Left lobe of liver (tissue), 2 donors: ENCODE measurements around the gene LAMA5. TPM values are rescaled to one million over a fixed set of nuclear protein-coding genes. Genes with fewer than 3 reads are reported as not detected.
A peak's percentile ranks its signal among the peaks of the same experiment; 100 is the strongest.

Source experiments
- ATAC-seq: fragments of 200-7000 bp; cut with Tn5 transposase; one replicate; pipeline ENCODE4 v1.9.1; 2020; ENCODE audit warnings: mild to moderate bottlenecking, moderate library complexity
- DNase-seq: peaks from one replicate; pipeline ENCODE4 v3.0.0-alpha.2; 2020; ENCODE audit warnings: low spot score
- total RNA-seq: library from RNA; stranded (reverse); gene quantifications from one replicate; pipeline ENCODE4 v1.2.1, GENCODE V29; 2021
- donor health status: DM: no; HTN: no; CAD: no; lungs with moderate emphysema.
- donor health status: DM: no; HTN: yes; CAD: no.

LAMA5 gene
- total RNA-seq, 1 donor from 2014 or later, result 112 TPM

DNA sequence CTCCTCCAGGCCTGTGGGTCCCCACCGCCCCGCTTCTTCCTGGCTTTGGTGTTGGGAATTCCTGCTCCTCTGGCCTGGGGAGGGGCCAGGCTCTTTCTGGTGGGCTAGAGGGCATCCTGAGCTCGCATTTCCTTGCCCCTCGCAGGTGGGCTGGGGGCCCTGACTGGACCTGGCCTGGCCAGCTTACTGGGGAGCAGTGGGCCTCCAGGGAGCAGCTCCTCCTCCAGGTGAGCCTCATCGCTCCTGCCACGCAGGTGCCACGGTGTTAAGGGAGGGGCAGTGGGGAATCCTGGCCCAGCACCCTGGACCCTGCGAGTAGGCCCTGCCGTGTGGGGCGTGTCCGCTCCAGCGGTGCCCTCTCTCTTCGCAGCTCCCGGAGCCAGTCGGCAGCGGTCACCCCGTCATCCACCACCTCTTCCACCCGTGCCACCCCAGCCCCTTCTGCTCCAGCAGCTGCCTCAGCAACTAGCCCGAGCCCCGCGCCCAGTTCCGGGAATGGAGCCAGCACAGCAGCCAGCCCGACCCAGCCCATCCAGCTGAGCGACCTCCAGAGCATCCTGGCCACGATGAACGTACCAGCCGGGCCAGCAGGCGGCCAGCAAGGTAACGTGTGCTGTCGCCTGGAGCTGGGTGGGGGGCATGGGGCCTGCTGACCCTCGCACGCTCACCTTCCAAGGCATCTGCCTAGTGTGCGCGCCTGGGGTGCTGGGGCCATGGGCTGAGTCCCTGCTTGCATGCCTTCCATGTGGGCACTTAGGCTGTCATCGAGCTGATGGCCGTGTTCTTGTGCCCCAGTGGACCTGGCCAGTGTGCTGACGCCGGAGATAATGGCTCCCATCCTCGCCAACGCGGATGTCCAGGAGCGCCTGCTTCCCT, 59.6 kb downstream of the LAMA5 start:
- DNase-seq (no peak), ATAC-seq (no peak)

DNA sequence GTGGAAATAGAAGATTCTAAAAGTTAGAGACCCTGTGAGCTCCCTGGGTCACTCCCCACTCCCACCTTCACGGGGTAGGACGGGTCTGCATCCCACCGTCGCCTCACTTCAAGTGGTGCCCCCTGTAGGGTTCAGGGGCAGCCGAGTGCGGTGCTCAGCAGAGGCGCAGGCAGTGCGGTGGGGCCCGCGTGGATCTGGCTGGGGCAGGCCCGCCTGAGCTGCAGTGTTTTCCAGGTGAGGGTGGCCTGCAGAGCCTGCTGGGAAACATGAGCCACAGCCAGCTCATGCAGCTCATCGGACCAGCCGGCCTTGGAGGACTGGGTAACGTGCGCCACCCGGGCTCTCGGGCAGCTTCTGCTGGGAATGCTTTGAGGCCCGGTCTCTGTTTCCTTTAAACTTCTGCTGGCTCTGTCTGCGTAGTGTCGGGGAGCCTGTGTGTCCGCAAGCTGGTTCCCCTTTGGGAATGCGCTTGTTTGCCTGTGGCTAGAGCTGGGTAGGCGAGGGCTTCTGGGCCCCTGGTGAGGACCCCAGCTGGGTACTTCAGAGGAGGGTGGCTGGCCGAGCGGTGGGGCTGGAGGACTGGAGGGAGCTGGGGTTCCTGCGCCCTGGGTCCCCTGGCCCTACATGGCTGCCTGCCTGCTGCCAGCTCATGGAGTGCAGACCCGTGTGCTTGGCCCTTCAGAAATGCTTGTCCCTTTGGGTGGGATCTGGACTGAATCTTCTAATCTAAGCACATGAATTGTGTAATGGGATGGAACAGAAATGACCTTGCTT, 60.5 kb downstream of the LAMA5 start:
- ATAC-seq, result no peak
- DNase-seq, result no peak

DNA sequence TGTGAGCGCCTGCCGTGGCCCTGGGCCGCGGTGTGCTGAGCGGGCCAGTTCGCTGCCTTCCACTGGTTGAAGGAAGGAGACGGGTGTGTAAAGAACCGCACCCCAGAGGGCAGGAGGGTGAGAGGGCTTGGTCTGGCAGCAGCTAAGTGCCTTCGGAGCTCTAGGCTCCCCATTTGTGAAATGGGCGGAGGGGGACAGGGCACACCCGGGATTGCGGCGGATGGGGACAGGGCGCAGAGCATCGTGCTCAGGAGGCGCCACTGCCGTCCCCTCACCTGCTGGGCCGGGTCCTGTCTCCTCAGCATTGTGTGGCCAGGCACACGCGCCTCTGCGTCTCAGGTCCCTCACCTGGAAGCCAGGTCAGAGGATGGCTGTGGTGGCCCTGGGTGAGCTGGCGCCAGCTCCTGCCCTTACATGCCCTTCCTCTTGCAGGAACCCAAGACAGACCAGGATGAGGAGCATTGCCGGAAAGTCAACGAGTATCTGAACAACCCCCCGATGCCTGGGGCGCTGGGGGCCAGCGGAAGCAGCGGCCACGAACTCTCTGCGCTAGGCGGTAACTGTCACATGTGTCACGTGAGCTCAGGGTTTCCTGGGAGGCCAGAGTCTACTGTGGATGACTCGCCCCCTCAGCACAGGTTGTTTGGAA, 61.2 kb downstream of the LAMA5 start:
- DNase-seq (no peak), ATAC-seq (no peak)

DNA sequence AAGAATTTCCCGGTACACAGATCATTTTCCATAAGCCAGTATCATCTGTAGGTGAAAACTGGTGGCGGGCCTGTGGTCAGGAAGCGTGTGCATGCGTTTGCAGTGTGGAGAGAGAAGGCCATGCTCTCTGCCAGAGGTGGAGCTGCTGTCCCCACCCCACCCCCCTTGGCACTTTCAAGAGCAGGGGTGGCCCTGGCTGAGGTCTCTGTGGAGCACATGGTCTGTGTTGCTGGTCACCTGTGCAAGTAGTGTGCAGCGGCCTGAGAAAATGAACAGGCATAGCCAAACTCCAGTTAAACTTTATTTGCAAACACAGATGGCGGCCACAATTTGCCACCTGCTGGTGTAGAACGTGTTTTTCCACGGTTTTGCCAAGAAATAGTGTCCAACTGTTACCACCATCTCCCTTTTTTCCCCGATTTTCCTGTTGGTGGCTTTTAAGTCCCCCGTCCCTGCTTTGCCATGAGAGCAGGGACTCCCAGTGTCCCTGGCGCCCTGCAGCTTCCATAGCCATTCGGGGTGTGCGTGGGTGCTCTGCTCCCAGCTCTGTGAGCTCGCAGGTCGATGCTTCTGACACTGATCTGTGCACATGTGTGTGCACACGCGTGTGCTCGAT, 61.9 kb downstream of the LAMA5 start:
- peak; percentile 30 for ATAC-seq
- peak; percentile 86 for DNase-seq

DNA sequence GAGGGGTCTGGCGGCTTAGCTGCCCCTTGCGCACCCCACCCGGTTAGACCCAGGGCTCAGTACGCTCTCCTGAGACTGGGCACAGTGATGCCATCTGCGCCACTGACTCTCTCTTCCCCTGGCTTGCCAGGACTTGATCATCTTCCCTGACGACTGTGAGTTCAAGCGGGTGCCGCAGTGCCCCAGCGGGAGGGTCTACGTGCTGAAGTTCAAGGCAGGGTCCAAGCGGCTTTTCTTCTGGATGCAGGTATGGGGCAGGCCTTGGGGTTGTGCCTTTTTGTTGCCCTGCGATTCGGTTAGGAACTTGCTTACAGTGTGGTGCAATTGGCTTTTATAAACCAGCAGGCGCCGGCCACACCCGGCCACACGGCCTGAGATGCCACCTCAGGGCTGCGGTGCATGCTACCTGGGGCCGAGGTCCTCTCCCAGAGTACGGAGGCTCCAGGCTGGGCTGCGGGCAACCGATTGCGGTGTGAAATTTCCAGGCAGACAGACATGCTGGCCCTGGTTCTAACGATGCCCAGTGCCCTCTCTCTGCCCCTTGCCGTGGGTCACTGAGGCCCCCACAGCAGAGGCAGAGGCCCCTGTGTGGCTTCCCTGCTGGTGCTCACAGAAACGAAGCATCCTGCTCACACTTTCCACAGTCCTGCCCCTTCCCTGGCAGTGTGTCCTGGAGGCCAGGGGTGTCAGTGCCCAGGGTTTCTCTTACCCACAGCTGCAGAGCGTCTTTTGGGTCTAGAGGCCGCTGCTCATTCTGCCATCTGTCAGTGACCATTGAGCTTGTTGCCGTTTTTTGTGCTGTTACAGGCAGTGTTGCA, 62.6 kb downstream of the LAMA5 start:
- DNase-seq, result no peak
- ATAC-seq, result no peak

DNA sequence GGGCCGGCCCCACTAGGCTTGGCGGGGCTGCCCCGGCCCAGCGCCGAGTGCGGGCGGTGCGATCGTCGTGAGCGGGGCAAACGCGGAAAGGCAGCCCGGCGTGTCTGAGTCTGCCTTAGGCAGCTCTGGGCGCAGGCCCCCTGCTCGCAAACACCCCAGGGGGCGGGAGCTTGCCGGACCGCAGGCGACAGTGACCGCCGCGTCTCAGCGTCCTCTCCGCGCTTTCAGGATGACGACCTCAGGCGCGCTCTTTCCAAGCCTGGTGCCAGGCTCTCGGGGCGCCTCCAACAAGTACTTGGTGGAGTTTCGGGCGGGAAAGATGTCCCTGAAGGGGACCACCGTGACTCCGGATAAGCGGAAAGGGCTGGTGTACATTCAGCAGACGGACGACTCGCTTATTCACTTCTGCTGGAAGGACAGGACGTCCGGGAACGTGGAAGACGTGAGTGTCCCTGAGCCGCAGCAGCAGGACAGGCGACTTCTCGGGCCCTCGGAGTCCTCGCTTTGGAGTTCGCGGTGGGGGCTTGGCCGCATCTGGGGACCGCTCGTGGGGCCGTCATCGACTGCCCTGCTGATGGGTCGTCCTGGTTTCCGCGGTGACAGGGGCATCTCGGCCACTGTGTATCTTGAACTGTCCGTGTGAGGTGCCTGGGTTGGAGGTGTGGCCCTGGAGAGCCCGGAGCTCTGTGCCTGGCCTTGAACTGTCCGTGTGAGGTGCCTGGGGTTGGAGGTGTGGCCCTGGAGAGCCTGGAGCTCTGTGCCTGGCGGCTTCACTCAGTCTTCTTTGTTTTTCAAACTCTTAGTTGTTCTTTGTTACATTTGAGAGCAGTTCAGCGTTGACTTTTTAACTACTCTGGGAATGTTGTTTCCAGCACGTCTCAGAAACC, 63.5 kb downstream of the LAMA5 start:
- ATAC-seq, result peak; percentile 25
- DNase-seq, result peak; percentile 73

DNA sequence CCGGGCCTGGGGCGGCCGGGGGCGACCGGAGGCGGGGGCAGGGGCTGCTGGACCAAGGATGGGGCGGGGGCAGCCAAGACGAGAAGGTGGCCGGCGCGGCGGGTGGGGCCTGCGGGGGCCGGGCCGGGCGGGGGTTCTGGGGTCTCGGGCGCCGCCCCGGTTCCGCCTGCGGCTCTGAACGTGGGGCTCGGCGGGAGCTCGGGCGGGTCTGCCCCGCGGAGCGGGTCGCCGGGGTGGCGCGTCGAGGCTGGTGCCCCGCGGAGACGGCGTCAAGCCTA, 64.1 kb downstream of the LAMA5 start:
- DNase-seq (no peak), ATAC-seq (no peak)

DNA sequence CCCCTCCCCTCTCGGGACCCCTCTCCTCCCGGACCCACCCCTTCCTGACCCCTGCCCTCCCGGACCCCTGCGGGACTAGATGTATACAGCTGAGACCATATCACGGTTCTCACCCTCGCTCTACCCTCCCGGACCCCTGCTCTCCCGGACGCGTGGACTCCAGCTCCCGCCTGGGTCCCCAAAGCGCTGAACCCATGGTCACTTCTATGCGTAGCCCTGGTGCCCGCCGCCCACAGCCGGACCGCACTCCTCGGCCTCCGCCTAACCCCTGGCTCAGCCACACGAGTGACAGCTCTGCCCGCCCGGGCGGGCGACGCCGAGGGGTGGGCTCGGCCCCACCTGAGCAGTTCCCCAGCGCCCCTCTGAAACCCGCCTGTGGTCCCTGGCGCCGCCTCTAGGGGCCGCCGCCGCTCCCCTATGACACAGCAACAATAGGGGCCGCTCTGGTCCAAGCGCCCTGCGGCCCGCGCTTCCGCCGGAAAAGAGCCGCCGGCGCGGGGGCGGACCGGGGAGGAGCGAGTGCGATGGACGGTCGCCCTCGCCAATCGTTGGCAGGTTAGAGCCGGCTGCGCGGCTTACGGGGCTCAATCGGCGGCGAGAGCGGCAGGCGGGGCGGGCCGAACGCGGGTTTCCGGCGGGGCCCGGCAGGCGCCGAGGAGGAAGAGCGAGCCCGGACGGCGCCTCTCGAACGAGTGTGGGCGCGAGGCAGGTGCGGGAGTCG, 64.6 kb downstream of the LAMA5 start, which contains the start of gene ADRM1:
Gene ADRM1, plus strand, starts transcription at position 657 of the 721 bp plus-strand sequence. CDS start 572 bp downstream, outside the sequence.
- peak; percentile 78 for ATAC-seq

DNA sequence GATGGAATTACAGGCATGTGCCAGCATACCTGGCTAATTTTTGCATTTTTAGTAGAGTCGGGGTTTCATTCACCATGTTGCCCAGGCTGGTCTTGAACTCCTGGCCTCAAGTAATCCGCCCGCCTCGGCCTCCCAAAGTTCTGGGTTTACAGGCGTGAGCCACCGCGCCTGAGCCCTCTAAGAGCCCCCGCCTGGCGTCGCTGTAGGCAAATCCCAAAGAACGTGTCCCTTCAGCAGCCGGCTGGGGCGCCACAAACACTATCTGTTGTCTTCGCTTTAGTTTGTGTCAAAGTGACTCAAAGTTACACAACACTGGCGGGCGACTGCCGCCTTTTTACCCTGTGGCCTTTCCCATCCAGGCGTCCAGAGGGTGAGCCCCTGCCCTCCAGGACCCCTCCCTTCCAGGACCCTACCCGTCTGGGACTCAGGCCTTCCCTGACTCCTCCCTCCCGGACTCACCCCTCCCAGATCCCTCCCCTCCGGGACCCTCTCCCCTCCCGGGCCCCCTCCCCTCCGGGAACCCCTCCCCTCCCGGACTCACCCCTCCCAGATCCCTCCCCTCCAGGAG, 65.3 kb downstream of the LAMA5 start:
- DNase-seq, result peak; percentile 93
- peak; percentile 57 for ATAC-seq

More for the DNA sequence above, 64.6 kb downstream of the LAMA5 start, which contains the start of gene ADRM1:
- DNase-seq, result peak; percentile 98

DNA sequence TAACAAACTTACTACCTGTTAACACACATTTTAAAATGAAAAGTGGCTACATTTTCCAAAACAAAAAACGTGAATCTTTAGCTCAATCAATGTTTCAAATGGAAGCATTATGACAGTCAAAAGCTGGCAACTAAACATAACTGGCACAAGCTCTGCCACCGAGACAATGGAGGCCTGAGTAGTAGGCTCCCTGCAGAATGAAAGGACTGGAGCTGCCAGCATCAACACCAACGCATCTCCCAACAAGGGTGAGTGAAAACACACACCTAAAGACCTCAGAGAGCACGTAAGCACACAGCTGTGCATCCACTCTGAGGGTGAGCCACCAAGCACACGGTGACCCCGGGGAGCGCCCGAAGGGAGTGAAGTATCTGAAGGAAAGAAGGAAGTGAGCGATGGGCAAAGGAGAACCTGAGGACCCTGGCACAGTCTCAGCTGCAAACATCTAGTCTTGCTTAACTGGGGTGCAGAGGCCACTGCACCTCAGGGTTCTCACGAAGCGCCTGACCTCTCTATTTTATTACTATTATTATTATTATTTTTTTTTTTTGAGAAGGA, 65.9 kb downstream of the LAMA5 start:
- DNase-seq (no peak), ATAC-seq (no peak)

DNA sequence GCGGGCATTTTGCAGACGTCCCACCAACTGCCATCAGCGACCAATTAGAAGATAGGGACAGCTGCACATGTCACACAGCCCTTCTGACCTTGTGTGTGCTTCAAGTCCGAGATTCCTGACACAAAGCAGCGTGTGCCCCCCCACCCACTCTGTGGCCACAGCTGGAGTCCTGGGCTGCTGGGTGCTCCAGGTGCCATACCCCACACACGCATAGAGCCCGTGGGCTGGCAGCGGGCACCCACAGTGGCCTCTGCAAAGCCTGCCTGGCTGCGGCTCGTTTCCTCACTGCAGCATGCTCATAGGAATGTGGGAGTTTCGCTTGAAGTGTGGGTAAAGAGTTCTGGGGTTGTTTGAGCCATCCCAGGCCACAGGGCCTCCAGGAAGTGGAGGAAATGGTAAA, 66.8 kb downstream of the LAMA5 start:
- DNase-seq (no peak), ATAC-seq (no peak)

DNA sequence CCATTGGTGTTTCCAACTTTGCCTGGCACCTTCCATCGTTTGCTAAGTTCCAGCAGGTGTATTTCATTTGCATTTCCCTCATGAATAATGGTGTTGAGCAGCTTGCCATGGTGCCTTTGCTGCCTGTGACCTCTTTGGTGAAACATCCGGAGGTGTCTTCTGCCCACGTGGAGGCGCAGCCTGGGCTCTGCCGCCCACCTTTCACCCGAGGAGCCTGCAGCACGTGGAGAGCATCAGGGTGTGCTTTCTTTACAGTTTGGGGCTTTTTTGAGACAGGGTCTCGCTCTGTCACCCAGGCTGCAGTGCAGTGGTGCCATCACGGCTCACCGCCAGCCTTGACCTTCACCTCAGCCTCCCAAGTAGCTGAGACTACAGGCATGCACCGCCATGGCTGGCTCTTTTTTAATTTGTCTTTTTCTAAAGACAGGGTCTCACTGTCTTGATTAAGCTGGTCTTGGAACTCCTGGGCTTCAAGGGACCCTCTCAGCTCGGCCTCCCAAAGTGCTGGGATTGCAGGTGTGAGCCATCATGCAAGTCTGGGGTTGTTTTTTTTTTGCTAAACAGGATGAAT, 67.4 kb downstream of the LAMA5 start:
- no peak for DNase-seq

DNA sequence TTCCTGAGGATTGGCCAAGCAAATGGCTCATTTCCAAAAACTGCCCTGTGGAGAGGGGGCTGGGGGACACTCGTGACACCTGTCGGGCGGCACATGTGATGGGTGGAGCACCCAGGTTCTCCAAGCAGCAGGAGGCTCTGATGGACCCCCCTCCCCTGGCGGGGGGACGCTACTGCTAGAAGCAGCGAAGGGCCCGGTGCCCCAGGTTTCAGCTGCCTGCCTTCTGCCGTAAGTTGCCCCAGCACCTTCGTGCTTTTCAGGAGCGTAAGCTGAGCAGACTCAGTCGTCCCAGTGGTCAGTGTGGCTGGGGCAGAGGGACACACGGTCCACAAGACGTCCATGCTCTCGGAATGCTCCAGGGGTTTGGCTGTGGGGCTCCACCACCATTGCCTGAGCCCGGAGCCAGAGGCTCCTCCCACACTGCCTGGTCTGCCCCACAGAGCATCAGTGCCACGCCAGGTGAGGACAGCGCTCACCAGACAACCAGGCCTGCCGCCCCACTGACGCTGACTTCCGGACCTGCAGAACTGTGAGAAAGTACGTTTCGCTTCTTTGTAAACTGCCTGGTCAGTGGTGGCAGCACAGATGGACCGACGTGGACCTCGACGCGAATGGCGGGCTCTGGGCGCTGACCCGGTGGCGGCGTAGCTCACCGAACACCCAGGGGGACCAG, 68.4 kb downstream of the LAMA5 start:
- no peak for DNase-seq
- no peak for ATAC-seq

More for the DNA sequence above, 67.4 kb downstream of the LAMA5 start:
- no peak for ATAC-seq

DNA sequence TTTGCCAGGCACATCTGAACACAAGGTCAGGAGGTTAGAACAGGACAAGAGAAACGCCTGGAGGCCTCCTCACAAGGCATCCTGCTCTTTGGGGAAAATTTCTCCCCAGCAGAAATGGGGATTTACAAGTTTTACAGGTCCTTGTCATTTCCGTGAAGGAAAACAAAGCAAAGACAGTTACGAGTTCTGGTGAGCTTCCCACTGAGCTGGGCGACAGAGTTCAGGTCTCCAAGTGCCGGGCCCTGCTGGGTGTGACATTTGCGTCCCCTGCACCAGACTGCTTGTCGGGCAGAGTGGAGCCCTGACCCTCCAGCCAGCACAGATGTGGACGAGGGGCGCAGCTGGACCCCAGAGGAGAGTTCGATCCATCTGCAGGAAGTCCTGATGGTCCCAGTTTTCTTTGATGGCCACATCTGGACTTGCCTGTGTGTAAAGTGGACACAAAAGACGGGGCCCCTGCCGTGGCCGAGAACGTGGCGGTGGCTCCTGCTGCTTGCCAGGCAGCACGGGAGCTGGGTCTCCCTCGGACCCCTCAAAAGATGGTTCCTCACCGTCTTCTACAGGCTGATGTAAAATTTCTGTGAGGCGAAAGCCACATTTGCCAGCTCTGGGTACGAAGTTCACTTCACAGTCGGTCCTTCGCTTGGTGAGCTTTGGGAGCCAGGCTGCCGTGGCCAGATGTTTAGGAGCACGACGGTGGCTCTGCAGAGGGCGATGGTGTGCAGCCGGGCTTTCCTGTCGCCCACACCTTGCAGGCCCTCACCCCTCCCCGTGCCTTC, 69.5 kb downstream of the LAMA5 start:
- DNase-seq, result no peak
- peak; percentile 58 for ATAC-seq

DNA sequence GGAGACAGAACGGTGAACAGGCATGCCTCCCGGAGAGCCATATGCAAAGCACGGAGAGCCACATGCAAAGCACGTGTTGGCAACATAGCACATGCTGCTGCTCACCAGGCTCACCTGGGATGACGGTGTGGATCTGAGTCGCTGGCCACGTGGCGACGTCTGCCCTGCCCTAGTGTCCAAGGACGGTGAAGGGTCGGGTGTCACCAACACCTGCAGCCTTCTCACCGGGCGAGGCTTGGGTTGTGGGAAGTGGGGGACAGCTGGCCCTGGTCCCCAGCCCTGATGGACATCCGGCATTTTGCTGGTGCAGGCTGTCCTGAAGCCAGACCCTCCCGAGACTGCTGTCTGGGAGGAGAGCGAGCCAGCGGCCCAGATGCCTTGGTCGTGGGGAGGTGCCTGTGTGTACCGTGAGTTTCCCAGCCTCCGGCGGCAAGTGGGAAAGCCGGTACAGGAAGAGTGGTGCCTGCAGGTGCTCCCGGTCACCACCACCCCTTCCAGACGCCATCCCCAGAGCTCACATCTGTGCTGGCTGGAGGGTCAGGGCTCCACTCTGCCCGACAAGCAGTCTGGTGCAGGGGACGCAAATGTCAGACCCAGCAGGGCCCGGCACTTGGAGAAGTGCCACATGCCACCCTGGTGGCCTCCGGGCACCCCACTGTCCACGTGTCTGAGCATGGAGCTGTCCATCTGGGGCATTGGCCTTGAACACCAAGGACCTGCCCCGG, 70.2 kb downstream of the LAMA5 start:
- peak; percentile 45 for ATAC-seq
- DNase-seq, result peak; percentile 89

DNA sequence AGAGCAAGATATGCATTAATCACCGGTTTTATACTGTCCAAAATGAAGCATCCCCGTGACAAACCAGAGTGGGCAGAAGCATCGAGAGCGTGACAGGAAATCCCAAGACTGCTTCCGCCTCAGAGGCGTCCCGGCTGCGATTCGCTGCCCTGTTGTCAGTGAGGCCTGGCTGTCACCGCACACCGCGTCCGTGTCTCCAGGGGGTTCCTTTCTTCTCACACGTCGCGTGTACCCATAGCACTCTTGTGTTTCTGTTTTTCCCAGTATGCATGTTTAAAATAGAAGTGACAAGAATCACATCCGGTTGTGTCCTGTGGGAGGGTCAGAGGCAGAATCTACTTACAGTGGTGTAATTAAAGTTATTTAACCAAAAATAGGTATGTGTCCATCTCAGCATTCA, 72.6 kb downstream of the LAMA5 start:
- ATAC-seq, result no peak
- no peak for DNase-seq
